ENCODE data around the gene LRRIQ4.

LRRIQ4 gene

GRCh38 chr3:169812332-169813235, at the start of gene LRRIQ4, which contains the start of gene LRRC34:
TSS of gene LRRIQ4 (plus strand) at chr3:169812870. CDS start at chr3:169821922, 9,052 bp downstream.
TSS of gene LRRC34 (minus strand) at chr3:169812904. CDS start at chr3:169812548, 356 bp downstream.
- Histone ChIP-seq H3K4me3 (ENCODE audit: low read depth in 1 of 2, low read length in 1 of 2) (peak within 1 kb of the TSS; percentile 61 to 66), H3K36me3 (no peaks in the 10 kb centered on the region), H3K27me3 (peaks cover 12% of the 10 kb centered on the region), H3K27ac (peak within 1 kb of the TSS; percentile 13), H3K9me3 (no peaks in the 10 kb centered on the region), H3K4me1 (ENCODE audit: control insufficient read depth in 1 of 2, insufficient read depth in 1 of 2, low read depth in 1 of 2, low read length in 1 of 2) (peaks cover 29 to 31% of the 10 kb centered on the region in 2 experiments)
- TF ChIP-seq CTCF (IDR thresholded peaks at IDR 0.05) = no peak

- Histone ChIP-seq H3K4me3 (ENCODE audit: low read depth in 1 of 2, low read length in 1 of 2) (peak overlapping the region; percentile 85), H3K27ac (peak overlapping the region; percentile 90), H3K4me1 (ENCODE audit: control insufficient read depth in 1 of 2, insufficient read depth in 1 of 2, low read depth in 1 of 2, low read length in 1 of 2) (peaks cover 21 to 30% of the 10 kb centered on the region in 2 experiments), H3K9me3 (no peaks in the 10 kb centered on the region), H3K36me3 (no peaks in the 10 kb centered on the region), H3K27me3 (peaks cover 2% of the 10 kb centered on the region)
- TF ChIP-seq CTCF (IDR thresholded peaks at IDR 0.05) = no peak
Measured at GRCh38 chr3:169764312-169764881, 48.3 kb upstream of the LRRIQ4 start.

GRCh38 chr3:169764882-169765612, 47.6 kb upstream of the LRRIQ4 start, which contains the start of gene TERC:
TSS of gene TERC (minus strand) at chr3:169765060.
- Histone ChIP-seq H3K27me3 (peaks cover 6% of the 10 kb centered on the region), H3K9me3 (no peaks in the 10 kb centered on the region), H3K36me3 (no peaks in the 10 kb centered on the region), H3K27ac (peak within 1 kb of the TSS; percentile 90), H3K4me3 (ENCODE audit: low read depth in 1 of 2, low read length in 1 of 2) (peak within 1 kb of the TSS; percentile 85), H3K4me1 (ENCODE audit: control insufficient read depth in 1 of 2, insufficient read depth in 1 of 2, low read depth in 1 of 2, low read length in 1 of 2) (peaks cover 26 to 36% of the 10 kb centered on the region in 2 experiments)
- no peak for TF ChIP-seq CTCF (IDR thresholded peaks at IDR 0.05)

GRCh38 chr3:169769287-169770181, 43.1 kb upstream of the LRRIQ4 start, which contains the start of gene ACTRT3:
TSS of gene ACTRT3 (minus strand) at chr3:169769561. CDS start at chr3:169769520, 41 bp downstream.
- peaks cover 35 to 38% of the 10 kb centered on the region in 2 experiments for H3K4me1 ChIP-seq (ENCODE audit: control insufficient read depth in 1 of 2, insufficient read depth in 1 of 2, low read depth in 1 of 2, low read length in 1 of 2)
- H3K27me3 ChIP-seq = peaks cover 6% of the 10 kb centered on the region
- H3K36me3 ChIP-seq = peaks cover under 1% of the 10 kb centered on the region
- no peaks in the 10 kb centered on the region for H3K9me3 ChIP-seq
- H3K4me3 ChIP-seq (ENCODE audit: low read depth in 1 of 2, low read length in 1 of 2) = peak within 1 kb of the TSS; percentile 50 to 60
- TF ChIP-seq CTCF (IDR thresholded peaks at IDR 0.05) = no peak
- peak within 1 kb of the TSS; percentile 53 for H3K27ac ChIP-seq

Data from neutrophil (primary cell).